Measurements from ENCODE around the gene CDR2. TPM values are rescaled to one million over a fixed set of nuclear protein-coding genes. Genes with fewer than 3 reads are reported as not detected.

The CDR2 gene
- total and polyA plus RNA-seq, 2 of the 13 experiments (the other 11 are each of a cell fraction or from before 2014, with no cell fraction given) = 59.0 to 78.9 TPM

GRCh38 chr16:22297871-22298733, 76.3 kb downstream of the CDR2 start (continued):
- TF ChIP-seq RFXAP (CRISPR knock-in tag; IDR thresholded peaks at IDR 0.05; ENCODE audit: borderline replicate concordance) (peak; percentile 67; the same call in 1 of the 2 replicates), RARG (CRISPR knock-in tag; IDR thresholded peaks at IDR 0.05; ENCODE audit: low read depth) (peak; percentile 78; the same call in 1 of the 2 replicates), NR2F2 (IDR thresholded peaks at IDR 0.05; ENCODE audit: borderline replicate concordance, low read depth) (0 out of 2 replicates have a peak, but pooled peaks have one; percentile 46), ZNF414 (CRISPR knock-in tag; IDR thresholded peaks at IDR 0.05) (0 out of 2 replicates have a peak, but pooled peaks have one; percentile 60), MAFF (IDR thresholded peaks at IDR 0.05; ENCODE audit: low read depth, low read length) (peak; percentile 68), ZNF674 (CRISPR knock-in tag; IDR thresholded peaks at IDR 0.05; ENCODE audit: low read depth) (no peak; the same call in 1 of the 2 replicates), ZNF788 (CRISPR knock-in tag; IDR thresholded peaks at IDR 0.05; ENCODE audit: borderline replicate concordance) (0 out of 2 replicates have a peak, but pooled peaks have one; percentile 5), ZBTB49 (CRISPR knock-in tag; IDR thresholded peaks at IDR 0.05; ENCODE audit: borderline replicate concordance) (peak; percentile 40; the same call in 1 of the 2 replicates), ZNF18 (CRISPR knock-in tag; IDR thresholded peaks at IDR 0.05; ENCODE audit: insufficient replicate concordance) (peak; percentile 88), NFIC (IDR thresholded peaks at IDR 0.05; ENCODE audit: low read length) (peak; percentile 84; the same call in 1 of the 2 replicates), ZNF629 (CRISPR knock-in tag; conservative IDR thresholded peaks at IDR 0.05) (peak; percentile 28; the same call in 1 of the 2 replicates), THRA (CRISPR knock-in tag; IDR thresholded peaks at IDR 0.05; ENCODE audit: borderline replicate concordance) (peak; percentile 60; the same call in 1 of the 2 replicates), ZNF350 (CRISPR knock-in tag; IDR thresholded peaks at IDR 0.05; ENCODE audit: borderline replicate concordance, low read depth) (0 out of 2 replicates have a peak, but pooled peaks have one; percentile 3), ZNF879 (CRISPR knock-in tag; IDR thresholded peaks at IDR 0.05) (0 out of 2 replicates have a peak, but pooled peaks have one; percentile 69), GATA4 (IDR thresholded peaks at IDR 0.05; ENCODE audit: borderline replicate concordance, low read depth) (peak; percentile 74), NAIF1 (CRISPR knock-in tag; IDR thresholded peaks at IDR 0.05; ENCODE audit: borderline replicate concordance) (0 out of 2 replicates have a peak, but pooled peaks have one; percentile 50), PATZ1 (CRISPR knock-in tag; IDR thresholded peaks at IDR 0.05) (peak; percentile 92)
- TF ChIP-seq, protein P1, sequence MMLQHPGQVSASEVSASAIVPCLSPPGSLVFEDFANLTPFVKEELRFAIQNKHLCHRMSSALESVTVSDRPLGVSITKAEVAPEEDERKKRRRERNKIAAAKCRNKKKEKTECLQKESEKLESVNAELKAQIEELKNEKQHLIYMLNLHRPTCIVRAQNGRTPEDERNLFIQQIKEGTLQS (CRISPR knock-in tag; IDR thresholded peaks at IDR 0.05) = 0 out of 2 replicates have a peak, but pooled peaks have one; percentile 23

Measured in HepG2 (cell line).